ENCODE data around the gene NFATC3.

Gene NFATC3

GRCh38 chr16:68085259-68086071 lies at the start of gene NFATC3:
Gene NFATC3 (plus strand): TSS chr16:68085370. CDS start chr16:68085682, 312 bp downstream.
- DNase-seq: peak; percentile 95

DNA sequence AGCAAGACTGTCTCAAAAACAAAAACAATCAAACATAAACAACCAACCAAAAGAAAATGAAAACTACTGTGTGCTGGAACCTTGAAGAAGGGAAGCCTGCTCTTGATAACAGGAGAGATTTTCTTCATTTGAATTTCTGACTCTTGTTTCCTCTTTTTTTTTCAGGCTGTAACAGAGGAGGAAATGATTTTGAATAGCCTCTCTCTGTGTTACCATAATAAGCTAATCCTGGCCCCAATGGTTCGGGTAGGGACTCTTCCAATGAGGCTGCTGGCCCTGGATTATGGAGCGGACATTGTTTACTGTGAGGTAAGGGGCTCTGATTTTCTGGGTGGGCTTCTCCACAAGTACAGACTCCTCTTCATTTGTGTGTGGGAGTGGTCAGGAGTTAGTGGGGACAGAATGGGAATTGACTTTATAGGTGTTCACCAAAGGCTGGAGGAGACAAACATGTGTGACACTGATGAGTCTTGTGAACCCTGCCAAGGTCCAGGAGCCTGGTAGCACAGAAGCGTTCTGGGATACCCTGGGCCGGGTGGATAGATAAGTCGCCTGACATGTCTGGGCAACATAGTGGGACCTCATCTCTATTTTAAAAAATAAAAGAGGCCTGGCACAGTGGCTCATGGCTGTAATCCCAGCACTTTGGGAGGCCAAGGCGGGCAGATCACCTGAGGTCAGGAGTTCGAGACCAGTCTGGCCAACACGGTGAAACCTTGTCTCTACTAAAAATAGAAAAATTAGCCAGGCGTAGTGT lies 47.2 kb upstream of the NFATC3 start:
- DNase-seq: no peak

DNA sequence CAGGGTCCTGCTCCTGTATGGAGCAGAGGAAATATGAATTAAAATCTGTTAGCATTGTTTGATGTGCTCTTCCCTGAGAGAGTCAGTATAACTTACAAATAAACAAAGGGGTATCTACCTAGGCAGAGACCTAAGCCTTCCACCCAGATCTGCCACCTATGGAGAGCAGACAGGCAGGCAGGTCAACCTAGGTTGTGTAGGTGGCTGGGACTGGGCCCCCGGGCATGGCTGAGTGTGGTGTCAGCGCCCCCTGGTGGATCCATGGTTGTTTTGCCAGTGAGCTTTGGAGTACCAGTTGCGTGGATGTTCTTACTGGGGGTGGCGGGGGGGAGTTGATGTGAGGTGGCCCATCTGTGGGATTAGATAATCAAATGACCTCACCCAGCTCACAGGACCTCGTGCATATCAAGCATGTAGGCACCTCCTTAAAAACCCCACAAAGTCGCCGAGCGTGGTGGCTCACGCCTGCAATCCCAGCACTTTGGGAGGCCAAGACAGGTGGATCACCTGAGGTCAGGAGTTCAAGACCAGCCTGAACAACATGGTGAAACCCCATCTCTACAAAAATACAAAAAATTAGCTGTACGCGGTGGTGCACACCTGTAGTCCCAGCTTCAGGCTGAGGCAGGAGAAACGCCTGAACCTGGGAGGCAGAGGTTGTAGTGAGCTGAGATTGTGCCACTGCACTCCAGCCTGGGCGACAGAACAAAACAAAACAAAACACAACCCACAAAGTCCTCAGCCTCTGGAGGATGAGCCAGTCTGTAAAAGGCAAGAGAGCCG lies 44.5 kb upstream of the NFATC3 start:
- DNase-seq: peak; percentile 68

- DNase-seq: no peak
These were observed 43.4 kb upstream of the NFATC3 start for GRCh38 chr16:68041783-68042182.

GRCh38 chr16:68046106-68046505 lies 39.1 kb upstream of the NFATC3 start:
- DNase-seq: no peak

DNA sequence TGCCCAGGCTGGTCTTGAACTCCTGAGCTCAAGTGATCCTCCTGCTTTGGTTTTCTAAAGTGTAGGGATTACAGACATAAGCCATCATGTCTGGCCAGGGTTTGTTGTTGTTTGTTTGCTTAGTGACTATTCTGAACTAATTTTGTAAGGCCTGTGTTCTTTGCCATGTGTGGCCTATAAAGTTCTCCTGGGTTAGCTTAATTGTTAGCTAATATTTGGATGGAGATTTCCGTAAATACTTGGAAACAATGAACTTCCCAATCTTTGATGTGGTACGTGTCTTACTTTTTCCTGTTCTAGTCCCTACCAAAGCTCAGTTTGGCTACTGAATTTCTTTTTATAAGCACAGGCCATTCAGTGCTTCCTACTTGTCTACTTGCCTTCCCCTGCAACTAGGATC lies 37.2 kb upstream of the NFATC3 start:
- no peak for DNase-seq

GRCh38 chr16:68049449-68049848 lies 35.7 kb upstream of the NFATC3 start:
- DNase-seq: no peak

GRCh38 chr16:68055395-68055794 lies 29.8 kb upstream of the NFATC3 start:
- DNase-seq: no peak

DNA sequence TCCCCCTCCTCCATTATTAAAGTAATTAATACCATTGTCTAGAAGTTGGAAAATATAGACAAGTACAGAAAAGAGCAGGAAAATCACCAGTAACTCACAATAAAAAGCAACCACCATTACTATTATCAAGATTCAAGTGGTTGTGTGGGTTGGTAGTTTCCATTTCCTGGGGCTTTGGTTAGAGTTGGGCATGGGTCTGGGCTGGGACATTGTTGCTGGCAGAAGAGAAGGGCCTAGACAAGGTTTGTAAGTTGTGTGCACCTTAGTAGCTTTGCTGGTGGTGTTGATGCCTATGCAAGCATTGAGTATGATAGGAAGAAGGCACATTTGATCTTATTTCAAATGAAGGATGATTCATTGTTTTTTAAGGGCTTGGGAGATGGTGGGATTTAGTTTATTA lies 25.4 kb upstream of the NFATC3 start:
- no peak for DNase-seq

- no peak for DNase-seq
These were observed 23.8 kb upstream of the NFATC3 start for GRCh38 chr16:68061396-68061795.

GRCh38 chr16:68062910-68063393 lies 22.2 kb upstream of the NFATC3 start:
- DNase-seq: no peak

GRCh38 chr16:68064791-68065365 lies 20.3 kb upstream of the NFATC3 start:
- peak; percentile 49 for DNase-seq

- no peak for DNase-seq
These were observed 19.4 kb upstream of the NFATC3 start for GRCh38 chr16:68065716-68066305.

- no peak for DNase-seq
These were observed 18.4 kb upstream of the NFATC3 start for GRCh38 chr16:68066763-68067162.

DNA sequence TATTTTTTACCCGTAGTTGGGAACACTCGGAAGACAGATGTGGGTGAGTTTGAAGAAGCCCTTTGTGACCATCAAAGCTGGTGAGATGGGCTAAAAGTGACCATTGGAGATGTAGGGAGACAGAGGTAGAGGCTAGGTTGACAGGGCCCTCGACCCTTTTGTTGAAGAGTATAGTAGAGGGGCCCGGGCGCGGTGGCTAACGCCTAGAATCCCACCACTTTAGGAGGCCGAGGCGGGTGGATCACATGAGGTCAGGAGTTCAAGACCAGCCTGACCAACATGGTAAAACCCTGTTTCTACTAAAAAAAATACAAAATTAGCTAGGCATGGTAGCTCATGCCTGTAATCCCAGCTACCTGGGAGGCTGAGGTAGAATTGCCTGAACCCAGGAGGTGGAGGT lies 16.2 kb upstream of the NFATC3 start:
- DNase-seq: no peak

- peak; percentile 22 for DNase-seq
These were observed 15.5 kb upstream of the NFATC3 start for GRCh38 chr16:68069511-68070248.

DNA sequence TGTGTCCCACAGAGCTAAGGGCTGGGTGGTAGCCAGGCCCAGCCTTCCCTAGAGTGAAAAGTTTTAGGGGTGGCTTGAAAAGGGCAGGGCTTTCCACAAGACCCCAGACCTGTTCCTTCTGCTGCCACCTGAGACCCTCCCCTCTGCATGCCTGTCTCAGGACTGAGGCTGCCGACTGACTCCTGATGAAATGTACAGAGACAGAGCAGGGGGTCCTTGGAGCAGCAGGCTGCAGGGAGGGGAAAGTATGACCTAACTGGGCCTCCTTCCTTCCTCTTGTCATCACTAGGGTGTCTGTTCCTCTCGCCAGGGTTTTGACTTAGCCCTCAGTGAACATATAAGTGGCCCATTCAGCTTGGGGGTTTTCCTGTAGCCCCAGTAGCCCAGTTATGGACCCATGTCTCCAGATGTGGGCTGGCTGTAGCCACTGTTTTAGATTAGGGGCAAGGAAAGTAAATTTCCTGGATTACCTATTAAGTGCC lies 14.9 kb upstream of the NFATC3 start:
- DNase-seq: no peak

GRCh38 chr16:68070806-68071517 lies 14.2 kb upstream of the NFATC3 start:
- no peak for DNase-seq

GRCh38 chr16:68071518-68071901 lies 13.7 kb upstream of the NFATC3 start:
- no peak for DNase-seq

DNA sequence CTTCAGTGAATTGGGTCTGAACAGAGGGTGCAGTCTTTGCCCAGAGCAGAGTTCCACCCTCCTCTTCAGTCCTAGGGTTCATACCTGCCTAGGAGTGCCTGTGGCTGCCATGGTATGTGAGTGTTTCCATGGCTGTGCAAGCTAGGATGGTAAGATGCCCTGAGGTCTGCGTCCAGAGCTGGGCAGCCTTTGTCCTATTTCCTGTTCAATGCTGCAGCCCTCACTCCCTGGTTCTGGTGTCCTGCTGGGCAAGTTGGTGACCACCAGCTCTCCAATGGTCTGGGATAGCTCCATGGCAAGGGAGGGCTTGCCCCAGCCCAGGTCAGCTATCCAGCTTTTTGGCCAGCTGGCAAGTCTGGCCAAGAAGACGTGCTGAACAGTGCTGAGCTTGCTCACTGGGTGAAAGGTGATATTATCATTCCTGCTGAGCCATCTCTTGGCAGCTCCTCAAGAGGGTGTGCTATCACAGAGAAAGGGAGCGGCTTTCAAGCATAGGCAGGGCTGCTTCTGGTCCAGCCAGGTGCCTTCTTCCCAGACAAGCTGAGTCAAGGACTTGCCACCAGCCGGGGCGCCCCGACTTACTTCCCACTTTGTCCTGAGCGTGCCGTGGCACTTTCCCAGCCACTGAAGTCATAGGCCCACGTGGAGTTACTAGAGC lies 13.0 kb upstream of the NFATC3 start:
- DNase-seq: no peak

Data from retina (tissue), 1 donor.